ENCODE data around the gene XPR1.

XPR1 gene

DNA sequence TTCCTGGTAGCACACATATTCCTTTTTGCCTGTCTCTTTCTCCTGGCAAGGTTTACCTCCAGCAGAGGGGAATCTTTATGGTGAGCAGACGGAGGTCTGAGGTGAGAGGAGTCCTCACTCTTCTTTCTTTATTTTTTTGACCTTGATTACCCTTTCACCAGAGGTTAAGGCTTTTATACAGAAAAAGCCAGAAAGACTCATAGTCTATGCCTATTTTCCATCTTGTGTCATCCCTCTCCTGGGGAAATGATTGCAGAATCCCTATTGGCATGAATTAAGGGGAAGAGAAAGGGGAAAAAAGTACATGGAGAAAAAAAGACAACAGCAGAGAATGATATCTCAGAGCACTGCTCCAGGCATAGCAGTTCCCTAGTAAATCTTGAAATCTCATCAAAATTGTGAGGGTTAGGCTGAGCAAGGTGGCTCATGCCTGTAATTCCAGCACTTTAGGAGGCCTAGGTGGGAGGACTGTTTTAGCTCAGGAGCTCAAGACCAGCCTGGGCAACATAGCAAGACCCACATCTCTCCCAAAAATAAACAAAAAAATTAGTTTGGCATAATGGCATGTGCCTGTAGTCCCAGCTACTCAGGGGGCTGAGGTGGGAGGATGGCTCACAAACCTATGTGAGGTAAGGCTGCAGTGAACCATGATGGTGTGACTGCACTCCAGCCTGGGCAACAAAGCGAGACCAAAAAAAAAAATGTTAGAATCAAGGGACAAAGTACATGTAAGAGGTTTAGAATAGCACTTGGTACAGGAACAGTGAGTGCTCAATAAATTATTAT is 1.2 kb upstream of the XPR1 start:
- TF ChIP-seq, protein P1, sequence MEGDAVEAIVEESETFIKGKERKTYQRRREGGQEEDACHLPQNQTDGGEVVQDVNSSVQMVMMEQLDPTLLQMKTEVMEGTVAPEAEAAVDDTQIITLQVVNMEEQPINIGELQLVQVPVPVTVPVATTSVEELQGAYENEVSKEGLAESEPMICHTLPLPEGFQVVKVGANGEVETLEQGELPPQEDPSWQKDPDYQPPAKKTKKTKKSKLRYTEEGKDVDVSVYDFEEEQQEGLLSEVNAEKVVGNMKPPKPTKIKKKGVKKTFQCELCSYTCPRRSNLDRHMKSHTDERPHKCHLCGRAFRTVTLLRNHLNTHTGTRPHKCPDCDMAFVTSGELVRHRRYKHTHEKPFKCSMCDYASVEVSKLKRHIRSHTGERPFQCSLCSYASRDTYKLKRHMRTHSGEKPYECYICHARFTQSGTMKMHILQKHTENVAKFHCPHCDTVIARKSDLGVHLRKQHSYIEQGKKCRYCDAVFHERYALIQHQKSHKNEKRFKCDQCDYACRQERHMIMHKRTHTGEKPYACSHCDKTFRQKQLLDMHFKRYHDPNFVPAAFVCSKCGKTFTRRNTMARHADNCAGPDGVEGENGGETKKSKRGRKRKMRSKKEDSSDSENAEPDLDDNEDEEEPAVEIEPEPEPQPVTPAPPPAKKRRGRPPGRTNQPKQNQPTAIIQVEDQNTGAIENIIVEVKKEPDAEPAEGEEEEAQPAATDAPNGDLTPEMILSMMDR (IDR thresholded peaks at IDR 0.05; ENCODE audit: low read depth, low read length), result no peak
- no peak for DNase-seq (ENCODE audit: low read depth in 2 of 2)
- no peak overlapping the region for H3K4me3 ChIP-seq (replicated peaks in 1 of 2; ENCODE audit: low read depth in 2 of 2, low read length in 2 of 2)

DNA sequence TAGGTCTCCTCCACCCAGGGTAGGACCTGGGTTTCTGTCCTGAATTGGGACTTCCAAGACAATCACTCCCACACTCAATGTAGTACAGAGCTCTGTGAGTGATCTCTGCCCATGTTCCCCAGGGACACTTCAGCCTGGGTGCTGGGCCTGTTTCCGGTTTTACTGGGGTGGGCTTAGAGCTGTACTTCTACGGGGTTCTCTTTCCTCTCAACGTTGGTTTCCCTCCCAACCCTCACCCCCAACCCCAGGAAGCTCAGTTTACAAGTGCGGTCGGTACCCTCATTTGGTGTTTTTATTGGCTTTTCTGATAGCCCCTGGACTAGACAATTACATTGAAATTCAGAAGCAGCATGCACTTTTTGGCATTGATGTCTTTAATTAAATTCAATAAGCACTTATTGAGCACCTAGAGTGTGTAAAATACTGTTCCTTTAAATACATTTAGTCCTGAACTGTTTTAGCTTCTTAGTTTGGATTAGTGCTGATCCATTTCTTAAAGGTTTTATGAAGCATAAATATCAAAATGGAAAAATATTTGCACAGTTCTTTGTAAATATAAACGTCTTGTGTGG is 542 bp upstream of the XPR1 start:
- no peak overlapping the region for H3K4me3 ChIP-seq (replicated peaks in 1 of 2; ENCODE audit: low read depth in 2 of 2, low read length in 2 of 2)
- no peak for DNase-seq (ENCODE audit: low read depth in 2 of 2)
- TF ChIP-seq, protein P1 (IDR thresholded peaks at IDR 0.05; ENCODE audit: low read depth, low read length), result no peak

DNA sequence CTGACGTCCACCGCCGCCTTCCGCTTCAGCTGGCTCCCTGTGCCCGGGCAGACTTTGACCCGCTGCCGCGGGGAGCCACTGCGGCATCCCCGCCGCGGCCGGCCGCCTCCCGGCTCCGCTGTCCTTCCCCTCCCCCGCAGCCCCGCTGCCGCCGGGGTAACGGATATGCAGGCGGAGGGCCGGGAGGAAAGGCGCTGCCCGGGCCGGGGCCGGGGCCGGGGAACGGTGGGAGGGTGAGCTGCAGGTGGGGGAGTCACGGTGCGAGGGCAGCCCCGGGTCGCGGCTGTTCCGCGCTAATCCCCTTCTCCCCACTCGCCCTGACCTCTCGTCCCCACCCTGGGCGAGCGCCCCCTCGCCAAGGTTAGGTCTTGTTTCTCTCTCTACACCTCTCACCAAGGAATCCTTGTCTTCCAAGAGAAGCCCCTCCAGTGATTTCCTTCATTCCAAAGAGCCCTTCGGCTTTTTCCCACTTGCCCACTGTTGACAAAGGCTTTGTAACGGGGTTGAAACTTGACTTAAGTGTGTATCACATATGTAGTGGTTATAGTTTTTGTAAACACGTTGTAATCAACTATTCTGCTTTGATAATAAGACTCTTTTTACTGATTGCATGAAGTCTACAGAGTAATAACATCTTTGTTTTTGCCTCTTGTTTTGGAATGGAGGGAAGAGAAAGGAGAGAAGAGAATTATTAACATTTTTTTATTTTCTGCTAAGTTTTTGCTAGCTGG is 669 bp downstream of the XPR1 start:
- TF ChIP-seq, protein P1 (IDR thresholded peaks at IDR 0.05; ENCODE audit: low read depth, low read length), result peak; percentile 20
- H3K4me3 ChIP-seq (replicated peaks in 1 of 2; ENCODE audit: low read depth in 2 of 2, low read length in 2 of 2), result peak overlapping the region; percentile 97 to 98
- DNase-seq (ENCODE audit: low read depth in 2 of 2), result peak; percentile 11 to 22

DNA sequence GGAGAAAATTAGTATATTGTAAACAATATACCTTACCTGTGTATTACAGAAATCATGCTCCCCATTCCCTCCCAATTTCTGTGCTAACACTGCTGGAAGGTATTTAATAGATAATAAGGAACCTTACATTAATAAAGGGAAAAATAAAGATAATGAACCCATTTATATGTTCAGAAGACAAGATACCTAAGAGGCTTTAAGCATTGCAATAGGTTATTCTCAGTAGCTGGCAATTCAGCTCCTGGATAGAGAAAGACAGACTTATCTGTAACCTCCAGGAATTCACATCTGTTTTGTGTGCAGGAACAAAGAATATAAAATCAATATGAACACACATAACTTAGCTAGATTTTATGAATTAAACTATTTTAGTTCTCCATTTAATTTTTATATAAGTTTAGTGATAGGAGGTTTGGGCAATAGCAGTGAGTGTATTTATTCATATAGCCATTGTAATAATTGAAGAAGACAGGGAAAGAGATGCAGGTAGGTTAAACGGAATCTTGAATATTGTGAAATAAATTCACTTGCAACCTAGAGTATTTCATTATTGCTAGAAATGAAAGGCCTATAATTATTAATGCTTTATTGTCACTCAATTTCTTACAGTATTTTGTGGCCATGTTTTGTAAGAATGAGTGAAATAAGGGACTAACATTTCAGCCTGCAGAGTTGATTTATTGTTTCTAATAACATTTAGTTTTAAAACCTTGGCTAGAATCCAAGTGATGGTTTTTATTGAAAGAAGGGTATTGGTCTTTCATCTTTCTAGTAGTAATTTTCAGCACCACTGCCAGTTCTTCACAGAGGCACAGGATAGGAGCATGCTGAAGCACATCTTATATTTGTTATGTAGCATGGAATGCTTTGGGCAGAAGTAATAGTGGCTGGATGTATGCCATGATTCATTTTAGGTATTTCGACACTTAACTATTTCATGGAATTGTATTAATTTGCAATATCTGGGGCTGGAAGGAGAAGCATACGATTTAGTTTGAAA is 1.5 kb downstream of the XPR1 start:
- peak overlapping the region; percentile 97 to 98 for H3K4me3 ChIP-seq (replicated peaks in 1 of 2; ENCODE audit: low read depth in 2 of 2, low read length in 2 of 2)
- TF ChIP-seq, protein P1 (IDR thresholded peaks at IDR 0.05; ENCODE audit: low read depth, low read length), result no peak
- DNase-seq (ENCODE audit: low read depth in 2 of 2), result peak; percentile 53 to 59

DNA sequence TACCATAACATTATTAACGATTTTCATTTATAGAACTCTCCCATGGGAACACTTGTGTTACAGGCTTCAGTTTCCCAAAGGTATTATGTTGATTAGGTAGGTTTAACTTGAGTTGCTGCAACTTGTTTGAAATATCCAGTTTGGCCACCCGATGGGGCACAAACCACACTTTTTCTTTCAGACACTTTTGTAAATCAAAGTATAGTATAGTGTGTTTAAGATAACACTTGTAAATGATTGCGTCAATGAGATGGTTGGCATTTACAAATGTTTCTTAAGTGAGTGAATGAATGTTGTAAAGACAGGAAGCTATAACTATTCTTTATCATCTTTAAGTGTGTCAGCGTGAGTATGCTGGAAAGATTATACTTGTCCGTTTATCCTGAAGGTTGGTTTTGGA is 4.3 kb downstream of the XPR1 start:
- TF ChIP-seq, protein P1 (IDR thresholded peaks at IDR 0.05; ENCODE audit: low read depth, low read length), result peak; percentile 14
- H3K4me3 ChIP-seq (replicated peaks in 1 of 2; ENCODE audit: low read depth in 2 of 2, low read length in 2 of 2), result no peak overlapping the region
- DNase-seq (ENCODE audit: low read depth in 2 of 2), result peak; percentile 46 to 61

DNA sequence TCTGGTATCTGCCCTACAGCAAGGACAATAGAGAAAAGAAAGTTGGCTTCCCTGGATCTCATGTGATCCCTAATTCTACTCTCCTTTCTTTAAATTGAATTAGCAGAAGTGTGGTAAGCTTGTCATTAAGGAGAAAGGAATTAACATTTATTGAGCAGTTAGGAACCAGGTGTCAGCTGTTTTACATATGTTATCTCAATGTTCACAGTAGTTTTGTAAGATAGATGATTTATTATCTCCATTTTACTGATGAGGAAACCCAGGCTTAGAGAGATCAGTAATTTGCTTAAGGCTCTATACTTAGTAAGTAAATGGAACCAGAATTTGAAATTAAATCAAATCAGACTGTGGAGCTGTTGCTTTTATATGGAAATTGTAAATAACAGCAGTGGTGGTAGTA is 8.0 kb downstream of the XPR1 start:
- no peak overlapping the region for H3K4me3 ChIP-seq (replicated peaks in 1 of 2; ENCODE audit: low read depth in 2 of 2, low read length in 2 of 2)
- no peak for DNase-seq (ENCODE audit: low read depth in 2 of 2)
- TF ChIP-seq, protein P1 (IDR thresholded peaks at IDR 0.05; ENCODE audit: low read depth, low read length), result no peak

Data from cardiac fibroblast (primary cell).